Globus pallidus (tissue), 1 donor: Measurements from ENCODE around the gene LRRC37B.
"Not testable (repeated sequence)": the region's sequence is repeated elsewhere in the genome, so short reads cannot be mapped to it uniquely, and the experiment has no call there.

Experiments
- DNase-seq: peaks from one replicate; pipeline ENCODE4 v3.0.0-alpha.2; 2015; ENCODE audit warnings: low spot score

Gene LRRC37B

GRCh38 chr17:32006957-32007462, at the start of gene LRRC37B:
TSS of gene LRRC37B (plus strand) at chr17:32007383. CDS start at chr17:32021393, 14,010 bp downstream.
- peak; percentile 80 for DNase-seq

GRCh38 chr17:31964131-31964530, 43.1 kb upstream of the LRRC37B start:
- DNase-seq = not testable (repeated sequence)

GRCh38 chr17:31967648-31968047, 39.5 kb upstream of the LRRC37B start:
- no peak for DNase-seq

- DNase-seq = not testable (repeated sequence)
These were observed 36.8 kb upstream of the LRRC37B start for GRCh38 chr17:31970416-31970815.

GRCh38 chr17:31974269-31975071, 32.7 kb upstream of the LRRC37B start:
- DNase-seq = not testable (repeated sequence)

GRCh38 chr17:31975391-31975790, 31.8 kb upstream of the LRRC37B start:
- not testable (repeated sequence) for DNase-seq

GRCh38 chr17:31991821-31992220, 15.4 kb upstream of the LRRC37B start:
- not testable (repeated sequence) for DNase-seq

- DNase-seq = no peak
These were observed 10.2 kb upstream of the LRRC37B start for GRCh38 chr17:31997005-31997404.

GRCh38 chr17:32007463-32008298, 498 bp downstream of the LRRC37B start:
- DNase-seq = peak; percentile 51

GRCh38 chr17:32009262-32009542, 2.0 kb downstream of the LRRC37B start:
- no peak for DNase-seq

GRCh38 chr17:32010114-32010513, 2.9 kb downstream of the LRRC37B start:
- no peak for DNase-seq

GRCh38 chr17:32015245-32016013, 8.2 kb downstream of the LRRC37B start:
- DNase-seq = no peak

GRCh38 chr17:32016231-32016630, 9.0 kb downstream of the LRRC37B start:
- no peak for DNase-seq

GRCh38 chr17:32019228-32019627, 12.0 kb downstream of the LRRC37B start:
- no peak for DNase-seq

GRCh38 chr17:32020943-32021614, 13.9 kb downstream of the LRRC37B start:
- peak; percentile 25 for DNase-seq

GRCh38 chr17:32021615-32021955, 14.4 kb downstream of the LRRC37B start:
- DNase-seq = no peak

- DNase-seq = not testable (repeated sequence)
These were observed 15.4 kb downstream of the LRRC37B start for GRCh38 chr17:32022554-32022953.

GRCh38 chr17:32027271-32027670, 20.1 kb downstream of the LRRC37B start:
- not testable (repeated sequence) for DNase-seq

GRCh38 chr17:32033223-32033622, 26.0 kb downstream of the LRRC37B start:
- no peak for DNase-seq

- not testable (repeated sequence) for DNase-seq
These were observed 26.6 kb downstream of the LRRC37B start for GRCh38 chr17:32033812-32034211.

GRCh38 chr17:32040246-32040645, 33.1 kb downstream of the LRRC37B start:
- not testable (repeated sequence) for DNase-seq
